K562 (cell line): ENCODE data around the gene GLRX2. TPM values are rescaled to one million over a fixed set of nuclear protein-coding genes. Genes with fewer than 3 reads are reported as not detected.

ENCODE experiments used
- GTF2B ChIP-seq: IDR thresholded peaks from 2 replicates; pipeline ENCODE4 v1.6.1; 2011; ENCODE audit not compliant: insufficient read length; ENCODE audit errors: extremely low read depth
- MGA ChIP-seq: fragments of 450-650 bp; IDR thresholded peaks from 2 replicates; pipeline ENCODE4 v1.6.1; 2016; ENCODE audit warnings: mild to moderate bottlenecking, moderate library complexity
- RERE ChIP-seq: sonication (generic); formaldehyde crosslinking; IDR thresholded peaks from 2 replicates; pipeline ENCODE4 v1.8.0; 2023; ENCODE audit warnings: missing genetic modification reagents, mild to moderate bottlenecking, borderline replicate concordance
- ZNF277 ChIP-seq: fragments of 250-450 bp; sonication (Bioruptor Pico); IDR thresholded peaks from 2 replicates; pipeline ENCODE4 v1.8.0; 2022; ENCODE audit warnings: inconsistent platforms, mild to moderate bottlenecking, moderate library complexity, borderline replicate concordance
- polyA plus RNA-seq, 8 experiments: library from polyadenylated mRNA; depleted of rRNA in 4 of 8; stranded (reverse) in 5 of 8; unstranded in 3 of 8; fragments of >200 nt; fragmentation: Nextera tagmentation in 2 of 8; fragmentation: Illumina TruSeq in 1 of 8; extraction: Ambion mirVana in 2 of 8; extraction: Trizol in 1 of 8; gene quantifications; 2 replicates each; pipeline versions ENCODE4 v1.2.1 to v1.2.3, GENCODE V29; 2011 to 2014; ENCODE audit warnings: inconsistent platforms in 1 of 8, missing spikeins in 1 of 8
- total RNA-seq, 7 experiments: library from RNA; depleted of rRNA in 6 of 7; stranded (reverse); fragments of >200 nt in 6 of 7; fragmentation: Illumina TruSeq in 2 of 7; extraction: Trizol in 2 of 7; gene quantifications; 2 replicates each; pipeline versions ENCODE4 v1.2.1 to v1.2.3, GENCODE V29; 2011 to 2021; ENCODE audit warnings: low replicate concordance in 1 of 7

GLRX2 gene
- total and polyA plus RNA-seq, 9 of the 15 experiments (the other 6 are each of a cell fraction or from before 2014, with no cell fraction given): 13.3 to 82.6 (median 55.1) TPM

- peak; percentile 84; the same call in 1 of the 2 replicates for TF ChIP-seq RERE (CRISPR knock-in tag)
- TF ChIP-seq ZNF277 (CRISPR knock-in tag): no peak
- TF ChIP-seq GTF2B: no peak
- peak; percentile 88 for TF ChIP-seq MGA
Observed at GRCh38 chr1:193121616-193122593, 16.7 kb upstream of the GLRX2 start, which contains the start of gene CDC73 (continued).
